NOMO-1 treated with dmso at 0.1 percent for 144 hours (cell line): Measurements from ENCODE around the gene COPS6.

ENCODE experiments used
- DNase-seq: peaks from one replicate; lab custom pipeline; 2025; ENCODE audit not compliant: unreplicated experiment; lab: John Stamatoyannopoulos, UW

The COPS6 gene

DNA sequence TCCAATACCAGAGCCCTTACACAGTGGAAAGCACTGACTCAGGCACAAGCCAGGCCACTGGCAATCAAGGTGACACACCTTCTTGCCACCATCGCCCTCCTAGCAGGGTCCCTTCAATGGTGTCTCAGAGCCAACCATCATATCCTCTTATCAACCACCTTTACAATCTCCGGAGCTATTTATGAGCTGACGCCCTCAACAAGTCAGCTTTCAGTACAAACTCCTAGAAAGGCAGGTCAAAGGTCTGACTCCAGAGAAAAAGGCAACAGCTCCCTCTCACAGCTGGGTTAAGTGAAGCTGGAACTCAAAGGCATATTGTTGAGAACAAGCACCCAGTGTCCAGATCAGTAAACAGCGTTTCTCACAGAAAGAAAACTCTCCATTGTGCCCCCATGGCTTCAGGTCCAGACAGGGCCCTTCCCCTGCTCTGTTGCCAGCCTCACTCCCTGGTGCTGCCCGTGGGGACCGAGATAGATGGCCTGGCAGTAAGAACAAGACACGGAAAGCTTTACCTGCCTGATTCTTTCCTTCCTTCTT is 9.7 kb upstream of the COPS6 start:
- DNase-seq = no peak

GRCh38 chr7:100080907-100081534 is 7.7 kb upstream of the COPS6 start:
- no peak for DNase-seq

- peak; percentile 100 for DNase-seq
Observed at GRCh38 chr7:100081535-100082102, 7.2 kb upstream of the COPS6 start, which contains the start of gene ZNF3. Gene ZNF3, minus strand, starts transcription at chr7:100081723. Its CDS starts 4,366 bp downstream, at chr7:100077357.

GRCh38 chr7:100082978-100083377 is 5.8 kb upstream of the COPS6 start:
- DNase-seq = no peak

DNA sequence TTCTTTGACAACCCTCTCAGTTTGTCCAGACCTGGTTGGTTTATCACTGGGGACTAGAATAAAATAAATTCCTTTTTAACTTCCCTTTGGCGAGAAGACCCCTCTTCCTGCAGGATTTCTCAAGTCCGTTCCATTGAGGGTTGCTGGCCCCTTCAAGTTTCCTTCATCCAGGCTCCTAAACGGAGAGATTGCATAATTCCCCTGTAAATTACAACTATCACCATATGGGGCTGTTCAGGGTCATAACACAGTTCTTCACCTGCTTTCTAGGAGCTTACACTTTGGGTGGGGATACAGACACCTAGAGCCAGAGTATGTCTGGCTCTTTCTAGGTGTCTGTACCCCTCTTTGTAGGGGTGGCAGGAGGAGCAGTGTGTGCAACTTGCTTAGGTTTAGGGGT is 3.3 kb upstream of the COPS6 start:
- DNase-seq = no peak

- DNase-seq = no peak
Observed at GRCh38 chr7:100087055-100087750, 1.6 kb upstream of the COPS6 start.

DNA sequence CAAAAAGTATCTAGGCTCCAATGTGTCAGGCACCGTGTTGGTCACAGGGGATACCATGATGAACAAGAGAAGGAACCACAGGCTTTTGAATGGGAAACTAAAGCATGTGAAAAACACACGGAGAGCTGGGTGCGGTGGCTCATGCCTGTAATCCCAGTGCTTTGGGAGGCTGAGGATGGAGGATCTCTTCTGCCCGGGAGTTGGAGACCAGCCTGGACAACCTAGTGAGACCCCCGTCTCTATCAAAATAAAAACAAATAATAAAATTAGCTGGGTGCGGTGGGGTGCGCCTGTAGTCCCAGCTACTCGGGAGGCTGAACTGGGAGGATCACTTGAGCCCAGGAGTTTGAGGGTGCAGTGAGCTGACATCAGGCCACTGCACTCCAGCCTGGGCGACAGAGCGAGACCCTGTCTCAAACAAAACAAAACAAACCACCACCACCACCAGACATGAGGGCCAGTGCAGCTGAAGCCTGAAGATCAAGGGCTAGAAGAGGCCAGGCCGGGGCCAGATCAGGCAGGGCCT is 611 bp upstream of the COPS6 start:
- no peak for DNase-seq

DNA sequence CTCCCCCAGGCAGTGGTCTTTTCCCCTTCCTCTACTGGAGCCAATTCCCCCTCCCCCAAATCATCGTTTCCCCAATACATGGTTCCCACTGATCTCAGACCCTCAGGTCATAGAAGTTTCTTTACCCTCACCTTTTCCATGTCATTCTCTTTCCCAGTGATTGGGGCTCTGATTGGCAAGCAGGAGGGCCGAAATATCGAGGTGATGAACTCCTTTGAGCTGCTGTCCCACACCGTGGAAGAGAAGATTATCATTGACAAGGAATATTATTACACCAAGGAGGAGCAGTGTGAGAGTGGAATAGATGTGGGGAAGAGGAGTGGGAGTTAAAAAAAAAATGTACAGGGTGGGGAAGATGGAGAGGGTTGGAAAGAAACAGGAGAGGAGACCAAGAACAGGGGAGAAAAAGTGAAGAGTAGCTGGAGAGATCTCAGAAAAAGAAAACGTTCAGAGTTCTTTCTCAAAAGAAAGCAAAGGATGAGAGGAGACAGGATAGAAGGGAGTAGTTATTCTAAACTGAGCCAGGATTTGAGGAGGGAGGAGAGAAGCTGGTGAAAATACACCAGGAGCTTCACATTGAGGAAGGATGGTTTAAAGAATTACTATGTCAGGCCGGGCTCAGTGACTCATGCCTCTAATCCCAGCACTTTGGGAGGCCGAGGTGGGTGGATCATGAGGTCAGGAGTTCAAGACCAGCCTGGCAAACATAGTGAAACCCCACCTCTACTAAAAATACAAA is 858 bp downstream of the COPS6 start:
- DNase-seq = no peak

DNA sequence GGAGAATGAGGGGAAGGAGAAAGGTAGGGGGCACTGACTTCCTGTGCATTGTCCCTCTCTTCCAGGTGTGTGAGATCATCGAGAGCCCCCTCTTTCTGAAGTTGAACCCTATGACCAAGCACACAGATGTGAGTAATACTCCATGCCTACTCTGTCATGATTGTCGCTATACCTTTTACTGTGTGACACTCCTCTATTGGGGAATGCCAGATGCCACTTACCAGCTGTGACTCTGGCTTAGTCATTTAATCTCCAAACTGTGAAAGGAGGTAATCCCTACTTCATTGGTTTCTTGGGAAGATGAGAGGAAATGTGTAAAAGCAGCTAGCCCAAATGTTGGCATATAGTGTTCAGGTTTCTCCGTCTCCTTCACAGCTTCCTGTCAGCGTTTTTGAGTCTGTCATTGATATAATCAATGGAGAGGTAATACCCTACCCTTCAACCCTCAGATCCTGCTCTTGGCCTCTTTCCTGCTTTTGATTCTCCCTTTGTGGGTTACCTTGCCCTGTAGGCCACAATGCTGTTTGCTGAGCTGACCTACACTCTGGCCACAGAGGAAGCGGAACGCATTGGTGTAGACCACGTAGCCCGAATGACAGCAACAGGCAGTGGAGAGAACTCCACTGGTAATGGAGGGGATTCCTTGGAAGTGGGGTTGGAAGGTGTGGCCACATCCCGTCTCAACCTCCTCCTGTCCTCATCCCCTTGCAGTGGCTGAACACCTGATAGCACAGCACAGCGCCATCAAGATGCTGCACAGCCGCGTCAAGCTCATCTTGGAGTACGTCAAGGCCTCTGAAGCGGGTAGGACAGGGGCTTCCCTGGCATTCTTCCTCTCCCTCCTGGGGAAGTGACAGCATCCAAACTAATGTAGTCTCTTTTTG is 2.0 kb downstream of the COPS6 start:
- DNase-seq = no peak

DNA sequence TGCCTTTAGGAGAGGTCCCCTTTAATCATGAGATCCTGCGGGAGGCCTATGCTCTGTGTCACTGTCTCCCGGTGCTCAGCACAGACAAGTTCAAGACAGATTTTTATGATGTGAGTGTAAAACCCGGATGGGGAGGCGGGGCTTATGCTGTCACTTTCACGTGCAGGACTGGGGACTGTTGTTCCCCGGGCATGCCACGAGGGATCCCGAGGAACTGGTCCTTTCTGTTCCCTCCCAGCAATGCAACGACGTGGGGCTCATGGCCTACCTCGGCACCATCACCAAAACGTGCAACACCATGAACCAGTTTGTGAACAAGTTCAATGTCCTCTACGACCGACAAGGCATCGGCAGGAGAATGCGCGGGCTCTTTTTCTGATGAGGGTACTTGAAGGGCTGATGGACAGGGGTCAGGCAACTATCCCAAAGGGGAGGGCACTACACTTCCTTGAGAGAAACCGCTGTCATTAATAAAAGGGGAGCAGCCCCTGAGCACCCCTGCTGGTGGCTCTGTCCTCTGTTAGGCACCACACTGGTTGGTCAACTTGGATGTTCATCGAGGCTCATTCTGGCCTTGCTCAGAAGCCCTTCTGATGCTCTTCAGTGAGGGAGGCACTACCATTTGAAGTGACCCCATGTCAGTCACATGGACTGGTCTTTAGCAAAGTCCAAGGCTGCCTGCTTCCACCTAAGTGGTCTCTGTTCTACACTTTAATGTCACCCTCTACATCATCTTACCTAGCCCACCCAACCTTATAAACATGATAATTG is 2.8 kb downstream of the COPS6 start:
- DNase-seq = no peak

DNA sequence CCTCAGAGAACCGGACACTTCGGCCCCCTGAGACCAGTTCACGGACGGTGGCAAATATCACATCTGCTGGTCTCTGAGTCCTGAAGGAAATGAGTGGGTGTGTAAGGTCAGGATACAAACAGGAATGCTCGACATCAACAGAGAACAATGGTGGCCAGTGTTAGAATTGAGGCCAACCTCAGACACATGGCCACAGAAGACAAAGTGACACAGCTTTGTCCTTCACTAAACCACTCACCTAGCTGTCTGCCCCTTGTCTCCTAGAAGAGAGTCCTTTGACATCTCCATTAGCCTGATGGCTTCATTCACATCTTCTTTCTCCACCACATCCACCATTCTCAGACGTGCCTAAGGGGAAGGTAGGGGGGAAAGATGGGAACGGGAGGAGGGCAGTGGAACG is 4.3 kb downstream of the COPS6 start:
- no peak for DNase-seq

DNA sequence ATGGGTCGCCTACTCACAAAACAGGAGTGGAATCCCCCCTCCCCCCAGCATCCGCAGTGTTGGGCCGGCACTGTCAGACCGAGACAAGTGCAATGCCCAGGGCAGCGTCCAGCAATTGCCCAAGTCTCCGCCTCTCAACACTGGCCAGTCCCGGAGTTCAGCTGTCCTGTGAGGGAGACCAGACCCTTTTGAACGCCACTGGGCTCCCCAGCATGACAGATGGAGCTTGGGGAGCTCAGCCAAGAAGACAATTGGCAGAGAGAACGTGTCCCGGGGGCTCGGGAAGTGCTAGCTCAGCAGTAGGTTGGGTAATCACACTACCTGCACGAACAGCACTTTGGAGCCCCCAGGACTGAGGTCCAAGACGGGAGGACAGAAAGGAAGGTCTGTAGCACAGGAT is 4.7 kb downstream of the COPS6 start:
- DNase-seq = no peak

DNA sequence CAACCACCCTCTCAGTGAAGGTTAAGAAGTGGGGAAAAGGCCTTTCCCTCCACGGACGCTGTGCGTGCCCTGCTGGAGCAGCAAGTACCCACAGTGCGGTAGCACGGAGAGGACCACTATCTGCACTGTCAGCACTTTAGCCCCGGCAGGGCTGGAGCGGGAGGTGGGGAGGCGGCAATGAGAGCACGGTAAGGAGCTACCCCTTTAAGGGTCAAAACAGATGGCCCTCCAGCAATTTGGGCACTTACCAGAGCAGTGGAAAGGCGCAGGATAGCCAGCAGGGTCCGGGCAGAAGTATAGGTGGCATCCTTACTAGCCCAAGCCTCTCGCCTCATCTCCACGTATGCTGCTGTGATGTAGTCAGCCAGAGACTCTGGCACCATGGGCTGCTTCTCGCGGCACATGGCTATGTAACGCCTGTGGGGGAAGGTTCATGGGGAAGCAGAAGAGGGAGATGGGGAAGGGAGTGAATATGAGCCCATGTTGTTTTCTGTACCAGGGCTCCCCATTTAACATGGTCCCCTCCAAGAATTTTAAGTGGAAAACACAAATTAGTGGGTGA is 5.2 kb downstream of the COPS6 start:
- no peak for DNase-seq

DNA sequence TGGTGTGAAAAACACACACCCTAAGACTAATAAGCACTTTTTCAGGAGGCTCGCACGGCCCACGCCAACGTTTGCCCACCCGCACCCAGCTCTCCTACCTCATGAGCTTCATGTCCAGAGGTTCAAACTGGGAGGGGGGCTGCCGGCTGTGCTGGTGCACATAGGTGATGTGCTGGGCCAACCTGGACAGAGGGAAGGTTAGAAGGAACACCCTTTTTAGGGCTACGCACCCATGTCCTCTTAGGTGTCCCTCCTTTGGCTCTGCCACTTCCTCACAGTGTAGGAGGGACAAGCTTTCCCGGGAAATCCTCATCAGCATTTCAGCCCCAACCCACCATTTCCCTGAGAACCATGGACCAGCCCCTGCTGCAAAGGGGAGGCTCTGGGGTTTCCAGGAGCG is 6.5 kb downstream of the COPS6 start:
- DNase-seq = no peak

GRCh38 chr7:100095704-100096103 is 6.9 kb downstream of the COPS6 start:
- DNase-seq = no peak

DNA sequence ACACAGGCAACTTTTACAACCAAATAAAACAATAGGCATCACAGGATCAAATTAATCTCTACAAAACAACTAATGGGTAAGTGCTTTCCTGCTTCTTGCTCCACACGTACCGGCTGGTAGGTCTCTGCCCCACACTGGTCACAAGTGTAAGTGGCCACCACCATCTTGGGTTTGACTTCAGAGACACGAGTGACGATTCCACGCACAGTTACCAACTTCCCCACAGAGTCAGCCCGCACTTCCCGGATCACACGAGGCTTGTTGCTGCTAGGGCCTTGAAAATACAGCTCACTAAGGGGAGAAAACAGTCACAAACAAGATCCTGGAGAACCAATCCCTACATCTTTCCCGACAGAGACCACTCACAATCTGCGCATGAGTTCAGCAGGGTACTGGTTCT is 10.1 kb downstream of the COPS6 start:
- no peak for DNase-seq

GRCh38 chr7:100099452-100099851 is 10.7 kb downstream of the COPS6 start:
- DNase-seq = no peak

- peak; percentile 86 for DNase-seq
Observed at GRCh38 chr7:100100420-100101015, 11.7 kb downstream of the COPS6 start.
